GM12801 (cell line): ENCODE data around the gene MAGEF1.

Source experiments
- CTCF ChIP-seq: IDR thresholded peaks from one replicate; pipeline ENCODE4 v1.5.1; 2011; ENCODE audit warnings: control low read depth; ENCODE audit not compliant: insufficient read length; ENCODE audit errors: extremely low read depth

The MAGEF1 gene

GRCh38 chr3:184741259-184741556 lies 29.3 kb upstream of the MAGEF1 start:
- TF ChIP-seq CTCF = no peak

DNA sequence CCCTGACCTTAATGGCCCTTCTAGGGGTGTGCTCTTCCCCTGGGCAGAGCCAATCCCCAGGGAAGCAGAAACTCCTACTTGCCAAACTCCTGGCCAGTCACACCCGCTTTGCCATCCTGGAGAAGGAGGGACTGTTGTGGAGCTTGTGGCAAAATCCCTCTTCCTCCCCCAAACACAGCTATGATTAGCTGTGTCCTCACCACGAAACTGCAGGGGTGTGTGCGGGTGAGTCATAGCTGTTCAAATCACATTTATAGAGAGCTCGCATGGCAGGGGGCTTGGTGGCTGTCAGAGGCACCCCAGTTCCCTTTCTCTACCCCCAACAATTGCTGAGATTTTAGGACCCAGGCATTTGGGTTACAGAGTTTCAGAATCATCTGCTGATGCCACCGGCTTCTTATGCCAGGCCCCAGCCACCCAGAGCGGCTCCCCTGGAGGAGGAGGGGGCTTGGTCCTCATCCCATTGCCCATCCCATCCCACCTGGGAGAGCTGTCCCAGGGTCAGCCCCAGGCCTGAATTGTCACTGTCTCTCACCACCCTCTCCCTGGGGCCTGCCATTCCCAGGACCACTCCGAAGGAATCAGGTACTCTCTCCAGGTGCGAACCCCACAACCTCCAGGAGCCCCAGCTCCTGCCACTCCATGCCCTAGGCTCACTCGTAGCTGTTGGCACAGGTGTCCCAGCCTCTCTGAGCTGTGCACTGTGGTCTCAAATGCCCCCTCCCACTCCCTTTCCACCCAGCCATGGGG lies 28.8 kb upstream of the MAGEF1 start:
- TF ChIP-seq CTCF = no peak

GRCh38 chr3:184739594-184740505 lies 28.0 kb upstream of the MAGEF1 start:
- no peak for TF ChIP-seq CTCF

- TF ChIP-seq CTCF = no peak
Measured at GRCh38 chr3:184738982-184739381, 27.1 kb upstream of the MAGEF1 start.

DNA sequence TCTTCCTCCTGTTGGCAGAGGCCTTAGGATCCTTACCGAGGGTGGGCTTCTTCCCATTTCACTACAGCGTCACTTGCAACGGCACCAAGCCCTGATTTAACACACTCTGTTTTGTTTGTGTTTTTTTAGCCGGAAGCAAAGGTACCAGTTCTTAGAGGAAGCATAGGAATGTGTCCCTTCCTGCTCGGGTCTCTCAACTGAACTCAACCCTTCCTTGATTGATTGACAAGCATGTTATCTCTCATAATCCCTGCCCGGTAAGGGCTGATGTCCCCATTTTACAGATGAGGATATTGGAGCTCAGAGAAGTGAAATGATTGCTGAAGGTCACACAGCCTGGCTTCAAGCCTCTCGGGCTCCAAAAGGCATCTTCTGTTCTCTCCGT lies 26.6 kb upstream of the MAGEF1 start:
- TF ChIP-seq CTCF = no peak

- TF ChIP-seq CTCF = no peak
Measured at GRCh38 chr3:184737641-184738505, 26.0 kb upstream of the MAGEF1 start.

GRCh38 chr3:184737063-184737462 lies 25.2 kb upstream of the MAGEF1 start:
- no peak for TF ChIP-seq CTCF
